Hepatocyte (in vitro differentiated cells): ENCODE results near the gene ITGB7.
A peak's percentile ranks its signal among the peaks of the same experiment; 100 is the strongest.

ENCODE experiments used
- EZH2 ChIP-seq: fragments of 200-600 bp; sonication (generic); IDR thresholded peaks from 2 replicates; pipeline ENCODE4 v1.6.1; 2016; ENCODE audit warnings: antibody characterized with exemption, mild to moderate bottlenecking, borderline replicate concordance
- TF ChIP-seq, protein P1 (sequence below): fragments of 200-600 bp; sonication (generic); IDR thresholded peaks from 2 replicates; pipeline ENCODE4 v1.5.1; 2016; ENCODE audit warnings: antibody characterized with exemption, mild to moderate bottlenecking; ENCODE audit not compliant: poor library complexity

DNA sequence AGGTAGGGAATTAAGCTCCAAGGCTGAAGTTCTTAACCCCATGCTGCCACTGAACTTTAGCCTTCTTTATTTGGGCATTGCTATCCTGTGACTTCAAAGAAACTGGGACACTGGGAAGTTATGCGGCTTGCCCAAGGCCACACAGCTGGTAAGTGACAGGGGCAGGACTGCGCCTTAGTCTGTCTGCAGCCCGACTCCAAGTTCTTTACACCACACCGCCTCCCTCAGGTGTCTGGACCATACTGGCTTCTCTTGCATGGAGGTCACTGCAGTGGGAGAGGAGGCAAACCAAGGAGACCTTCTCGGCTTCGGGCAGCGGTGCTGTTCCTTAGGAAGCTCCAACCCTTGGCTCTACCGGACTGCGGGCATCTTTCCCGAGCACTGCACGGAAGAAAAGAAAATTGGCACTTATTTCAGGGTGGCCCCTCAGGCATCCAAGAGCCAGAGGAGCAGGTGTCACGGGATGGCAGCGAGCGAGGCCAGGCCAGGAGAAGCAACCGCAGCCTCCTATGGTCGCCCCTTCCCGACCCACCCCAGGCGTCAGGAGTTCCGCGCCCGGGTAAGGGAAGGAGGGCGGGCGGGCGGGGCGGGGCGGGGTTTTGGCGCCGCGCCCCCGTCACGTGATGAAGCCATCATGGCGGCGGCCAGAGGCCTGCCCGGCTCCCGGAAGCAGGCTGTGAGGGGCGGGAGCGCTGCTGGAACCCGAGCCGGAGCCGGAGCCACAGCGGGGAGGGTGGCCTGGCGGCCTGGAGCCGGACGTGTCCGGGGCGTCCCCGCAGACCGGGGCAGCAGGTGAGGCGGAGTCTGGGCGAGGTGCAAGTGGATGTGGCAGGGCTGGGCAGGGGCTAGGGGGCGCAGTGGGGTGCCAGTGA lies 44.7 kb upstream of the ITGB7 start:
- TF ChIP-seq, protein P1, sequence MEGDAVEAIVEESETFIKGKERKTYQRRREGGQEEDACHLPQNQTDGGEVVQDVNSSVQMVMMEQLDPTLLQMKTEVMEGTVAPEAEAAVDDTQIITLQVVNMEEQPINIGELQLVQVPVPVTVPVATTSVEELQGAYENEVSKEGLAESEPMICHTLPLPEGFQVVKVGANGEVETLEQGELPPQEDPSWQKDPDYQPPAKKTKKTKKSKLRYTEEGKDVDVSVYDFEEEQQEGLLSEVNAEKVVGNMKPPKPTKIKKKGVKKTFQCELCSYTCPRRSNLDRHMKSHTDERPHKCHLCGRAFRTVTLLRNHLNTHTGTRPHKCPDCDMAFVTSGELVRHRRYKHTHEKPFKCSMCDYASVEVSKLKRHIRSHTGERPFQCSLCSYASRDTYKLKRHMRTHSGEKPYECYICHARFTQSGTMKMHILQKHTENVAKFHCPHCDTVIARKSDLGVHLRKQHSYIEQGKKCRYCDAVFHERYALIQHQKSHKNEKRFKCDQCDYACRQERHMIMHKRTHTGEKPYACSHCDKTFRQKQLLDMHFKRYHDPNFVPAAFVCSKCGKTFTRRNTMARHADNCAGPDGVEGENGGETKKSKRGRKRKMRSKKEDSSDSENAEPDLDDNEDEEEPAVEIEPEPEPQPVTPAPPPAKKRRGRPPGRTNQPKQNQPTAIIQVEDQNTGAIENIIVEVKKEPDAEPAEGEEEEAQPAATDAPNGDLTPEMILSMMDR, result peak; percentile 59
- no peak for TF ChIP-seq EZH2
